Femur (tissue), 1 donor: ENCODE measurements around the gene C9orf153.
"Not testable (repeated sequence)": the region's sequence is repeated elsewhere in the genome, so short reads cannot be mapped to it uniquely, and the experiment has no call there.

Experiments
- DNase-seq: peaks from one replicate; pipeline ENCODE4 v3.0.0-alpha.2; 2017

The C9orf153 gene

DNA sequence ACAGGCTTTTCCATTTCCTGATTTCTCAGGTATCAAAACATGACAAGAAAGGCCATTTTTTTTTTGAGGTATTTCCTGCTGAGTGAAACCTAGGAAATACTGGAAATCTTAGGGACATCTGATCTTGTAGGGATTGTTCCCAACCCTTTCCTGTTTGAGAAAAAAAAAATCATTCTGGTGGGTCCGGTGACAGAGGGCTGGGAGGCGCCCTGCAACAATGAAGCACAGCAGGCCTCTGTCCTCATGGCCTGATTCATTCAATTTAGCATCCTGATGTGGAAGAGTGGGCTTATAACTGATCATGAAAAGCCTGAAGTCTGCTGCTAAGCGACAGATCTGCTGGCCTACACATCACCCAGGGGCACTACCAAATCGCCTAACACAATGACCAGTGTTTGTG, 3.0 kb upstream of the C9orf153 start:
- no peak for DNase-seq

DNA sequence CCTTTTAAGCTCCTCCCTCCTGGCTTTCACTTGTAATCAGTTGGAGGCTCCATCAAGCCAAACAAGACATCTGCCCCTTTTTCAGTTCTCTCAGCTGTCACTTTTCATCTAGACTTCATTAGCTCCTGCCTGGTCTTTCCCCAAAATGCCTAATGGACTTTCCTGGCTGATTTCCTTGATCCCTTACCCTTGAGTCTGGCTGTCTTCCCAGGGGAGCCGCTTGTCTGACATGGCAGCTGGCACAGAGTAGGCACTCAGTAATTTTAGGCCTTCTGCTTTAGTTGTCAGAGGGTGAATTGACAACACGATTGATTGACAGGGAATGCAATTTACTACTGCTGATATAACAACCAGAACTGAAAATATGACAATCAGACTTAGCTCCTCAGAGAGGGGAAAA, 2.1 kb downstream of the C9orf153 start:
- no peak for DNase-seq

GRCh38 chr9:86256653-86257052, 2.8 kb downstream of the C9orf153 start:
- DNase-seq: no peak

GRCh38 chr9:86253577-86253976, 5.9 kb downstream of the C9orf153 start:
- no peak for DNase-seq

- DNase-seq: no peak
These were observed 6.6 kb downstream of the C9orf153 start for GRCh38 chr9:86252870-86253269.

DNA sequence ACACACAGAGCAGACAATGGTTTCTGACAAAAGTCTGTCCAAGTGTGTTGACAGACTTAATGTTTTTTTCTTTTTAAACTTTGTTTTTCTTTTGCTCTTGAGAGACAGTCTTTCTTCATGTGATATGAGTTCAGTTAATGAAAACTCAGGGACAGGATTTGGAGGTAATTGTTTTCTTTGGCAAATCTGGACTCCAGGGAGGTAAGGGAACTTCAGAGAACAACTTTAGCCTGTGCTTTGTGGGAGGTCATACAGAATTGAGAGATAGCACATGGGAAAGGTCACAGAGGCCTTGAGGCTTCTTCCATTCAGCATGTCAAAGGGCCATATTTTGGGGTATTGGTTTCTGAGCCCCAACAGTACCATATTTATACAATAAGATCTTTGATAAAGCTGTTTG, 9.3 kb downstream of the C9orf153 start:
- no peak for DNase-seq

GRCh38 chr9:86248746-86249145, 10.7 kb downstream of the C9orf153 start:
- DNase-seq: no peak

GRCh38 chr9:86246752-86247161, 12.7 kb downstream of the C9orf153 start:
- DNase-seq: peak; percentile 45

- no peak for DNase-seq
These were observed 17.4 kb downstream of the C9orf153 start for GRCh38 chr9:86242071-86242470.

DNA sequence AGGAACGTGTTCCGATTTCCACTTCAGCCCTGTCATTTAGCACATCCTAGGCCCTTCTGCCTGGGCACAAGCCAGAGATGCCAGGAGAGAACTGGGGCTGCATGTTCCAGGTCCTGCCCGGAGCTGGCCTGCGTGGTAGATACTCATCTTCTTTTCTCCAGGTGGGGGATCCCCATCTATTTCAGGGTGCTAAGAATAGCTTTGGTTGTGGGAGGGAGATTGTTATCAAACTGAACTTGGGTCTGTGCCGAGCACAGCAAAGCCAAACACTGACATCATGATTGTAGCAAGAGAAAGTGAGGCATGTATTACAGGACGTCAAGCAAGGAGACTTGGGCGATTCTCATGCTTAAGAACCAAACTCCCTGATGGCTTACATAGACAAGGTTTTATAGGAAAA, 18.2 kb downstream of the C9orf153 start:
- DNase-seq: no peak

- no peak for DNase-seq
These were observed 20.3 kb downstream of the C9orf153 start for GRCh38 chr9:86238861-86239770.

- DNase-seq: no peak
These were observed 28.6 kb downstream of the C9orf153 start for GRCh38 chr9:86230858-86231257.

DNA sequence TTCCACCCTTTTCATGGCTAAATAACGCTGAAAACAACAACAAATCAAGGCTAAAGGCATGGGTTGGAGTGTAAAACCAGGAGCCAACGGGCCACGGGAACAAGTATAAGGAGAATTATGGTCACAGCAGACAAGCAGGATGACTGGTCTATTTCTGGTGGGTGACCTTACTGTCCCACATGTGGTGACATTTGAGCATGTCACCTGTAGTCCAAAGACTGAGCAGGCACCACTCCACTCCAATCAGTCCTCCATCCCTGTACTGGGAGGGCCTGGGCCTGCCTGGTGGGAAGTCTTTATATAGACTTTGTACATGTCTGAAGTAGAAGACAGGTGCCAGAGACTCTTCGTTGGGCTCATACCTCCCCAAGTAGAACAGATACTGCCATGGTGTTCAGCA, 36.8 kb downstream of the C9orf153 start:
- no peak for DNase-seq

DNA sequence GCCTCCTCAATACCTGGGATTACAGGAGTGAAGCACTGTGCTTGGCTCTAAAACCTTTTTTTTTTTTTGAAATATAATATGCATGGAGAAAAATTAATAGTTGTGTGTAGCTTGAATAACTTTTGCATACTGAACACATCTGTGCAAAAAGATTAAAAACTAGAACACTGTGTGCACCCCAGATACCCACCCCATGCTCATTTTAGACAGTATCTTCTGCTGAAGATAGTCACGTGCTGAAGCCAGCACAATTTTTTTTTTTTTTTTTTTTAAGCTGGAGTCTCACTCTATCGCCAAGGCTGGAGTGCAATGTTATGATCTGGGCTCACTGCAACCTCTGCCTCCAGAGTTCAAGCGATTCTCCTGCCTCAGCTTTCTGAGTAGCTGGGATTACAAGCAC, 39.9 kb downstream of the C9orf153 start:
- no peak for DNase-seq

DNA sequence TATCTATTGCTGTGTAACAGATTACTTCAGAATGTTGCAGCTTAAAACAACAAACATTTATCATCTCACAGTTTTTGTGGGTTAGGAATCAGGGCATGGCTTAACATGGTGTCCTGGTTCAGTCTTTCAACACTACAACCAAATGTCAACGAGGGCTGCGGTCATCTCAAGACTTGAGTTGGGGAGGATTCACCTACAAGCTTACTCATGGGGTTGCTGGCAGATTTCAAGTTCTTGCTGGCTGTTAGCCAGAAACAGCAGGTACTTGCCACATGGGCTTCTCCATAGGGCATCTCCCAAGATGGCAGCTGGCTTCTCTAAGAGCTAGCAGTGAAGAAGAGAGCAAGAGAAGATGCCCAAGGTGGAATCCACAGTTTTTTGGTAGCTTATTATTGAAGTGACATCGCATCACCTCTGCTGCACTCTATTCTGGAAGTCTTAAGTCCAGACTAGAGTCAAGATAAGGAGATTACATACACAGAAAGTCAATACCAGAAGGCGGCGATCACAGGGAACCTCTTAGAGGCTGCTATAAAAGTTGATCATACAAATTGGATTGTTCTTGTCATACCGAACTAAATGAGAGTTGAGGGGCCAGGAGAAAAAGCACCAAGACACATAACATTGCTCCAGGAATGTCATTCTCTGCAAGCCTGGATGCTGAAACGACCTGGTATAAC, 42.2 kb downstream of the C9orf153 start:
- no peak for DNase-seq

- DNase-seq: no peak
These were observed 52.3 kb downstream of the C9orf153 start for GRCh38 chr9:86207193-86207592.

DNA sequence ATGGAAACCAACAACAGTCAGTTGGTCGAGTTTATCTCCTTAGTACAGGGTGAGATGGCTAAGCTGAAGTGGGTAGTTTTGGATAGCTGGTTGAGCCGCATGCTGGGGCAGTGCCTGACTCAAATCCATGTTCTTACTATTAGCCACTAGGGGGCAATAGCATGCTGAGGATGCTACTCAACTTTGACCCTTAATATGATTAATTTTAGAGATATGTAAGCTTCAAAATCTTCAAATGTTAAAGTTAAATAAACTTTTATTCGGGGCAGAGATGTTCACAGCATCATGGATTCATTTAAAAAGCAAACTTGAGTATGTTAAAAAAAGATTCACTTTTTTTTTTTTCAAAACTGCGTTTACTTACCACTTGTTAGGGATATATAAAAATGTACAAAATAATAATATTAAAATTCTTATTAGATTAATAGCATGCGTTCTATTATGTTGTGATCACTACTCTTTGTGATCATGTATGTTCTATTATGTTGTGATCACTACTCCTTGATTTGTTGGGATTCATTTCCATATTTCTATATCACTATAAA, 57.0 kb downstream of the C9orf153 start:
- no peak for DNase-seq

DNA sequence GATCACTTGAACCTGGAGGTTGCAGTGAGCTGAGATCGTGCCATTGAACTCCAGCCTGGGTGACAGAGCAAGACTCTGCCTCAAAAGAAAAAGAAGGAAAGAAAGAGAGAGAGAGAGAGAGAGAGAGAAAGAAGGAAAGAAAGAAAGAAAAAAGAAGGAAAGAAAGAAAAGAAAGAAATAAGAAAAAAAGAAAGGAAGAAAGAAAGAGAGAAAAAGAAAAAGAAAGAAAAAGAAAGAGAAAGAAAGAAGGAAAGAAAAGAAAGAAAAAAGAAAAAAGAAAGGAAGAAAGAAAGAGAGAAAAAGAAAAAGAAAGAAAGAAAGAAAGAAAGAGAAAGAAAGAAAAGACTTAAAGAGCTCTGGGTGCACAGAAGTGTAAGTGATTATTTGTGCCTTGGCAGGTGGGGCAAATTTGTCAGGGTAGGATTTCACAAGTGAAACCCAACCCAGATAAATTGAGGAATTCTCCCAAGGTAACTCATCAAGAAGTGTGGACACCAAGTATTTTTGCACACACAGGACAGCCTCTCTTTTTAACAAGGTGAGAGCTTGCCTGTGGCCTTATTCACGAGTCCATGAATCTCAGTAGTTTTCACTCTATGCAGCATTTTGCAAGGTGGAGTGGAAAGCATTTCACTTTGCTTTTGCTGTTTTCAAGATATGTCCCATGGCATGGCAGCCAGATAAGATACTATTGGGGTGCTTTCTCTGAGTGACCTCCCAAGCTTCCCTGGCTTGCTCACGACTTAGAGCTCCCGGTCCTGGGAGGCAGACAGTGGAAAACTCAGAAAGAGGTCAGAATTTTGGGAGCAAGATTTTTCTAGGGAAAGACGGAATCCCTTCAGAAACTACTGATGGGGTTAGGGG, 57.8 kb downstream of the C9orf153 start:
- no peak for DNase-seq

DNA sequence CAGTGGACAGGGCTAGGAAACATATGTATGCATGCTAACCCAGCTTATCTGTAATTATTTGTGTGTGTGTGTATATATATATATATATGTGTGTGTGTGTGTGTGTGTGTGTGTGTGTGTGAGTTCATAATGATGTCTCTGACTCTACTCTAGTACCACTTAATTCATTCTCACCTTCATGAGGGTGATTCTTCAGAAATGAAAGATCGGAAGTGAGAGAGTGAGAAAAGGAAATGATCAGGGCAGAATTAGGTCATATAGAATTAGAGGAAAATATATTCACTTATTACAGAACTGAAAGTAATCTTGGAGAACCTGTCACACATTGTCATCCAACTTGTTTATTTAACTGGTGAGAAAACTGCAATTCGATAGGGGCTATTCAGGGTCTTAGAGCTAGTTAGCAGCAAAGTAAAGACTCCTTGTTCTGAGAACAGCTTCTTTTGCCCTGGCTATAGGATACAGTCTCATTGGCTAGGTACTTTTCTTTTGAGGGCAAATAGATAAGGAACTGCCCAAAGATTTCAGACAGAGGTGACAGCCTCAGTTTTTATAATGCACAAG, 58.8 kb downstream of the C9orf153 start:
- no peak for DNase-seq

GRCh38 chr9:86193088-86193487, 66.4 kb downstream of the C9orf153 start:
- no peak for DNase-seq

GRCh38 chr9:86190700-86191099, 68.8 kb downstream of the C9orf153 start:
- DNase-seq: not testable (repeated sequence)

DNA sequence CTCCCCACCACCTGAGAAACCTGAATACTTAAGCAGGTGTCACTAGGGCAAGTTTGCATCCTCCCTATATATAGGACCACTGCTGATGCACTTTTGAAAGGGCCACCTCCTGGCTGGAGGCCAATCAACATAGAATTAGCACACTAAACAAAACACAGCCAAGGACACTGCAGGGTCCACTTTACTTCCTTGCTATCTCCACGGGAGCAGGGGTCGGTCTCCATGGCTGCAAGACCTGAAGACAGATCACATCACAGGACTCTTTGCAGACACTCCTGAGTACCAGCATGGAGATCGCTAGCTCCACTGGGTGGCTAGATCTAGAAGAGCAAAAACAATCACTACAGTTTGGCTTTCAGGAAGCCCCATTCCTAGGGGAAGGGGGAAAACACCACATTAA, 72.3 kb downstream of the C9orf153 start:
- no peak for DNase-seq

- DNase-seq: no peak
These were observed 72.8 kb downstream of the C9orf153 start for GRCh38 chr9:86186696-86187095.
